SK-N-SH (cell line): ENCODE data around the gene SALL3. TPM values are rescaled to one million over a fixed set of nuclear protein-coding genes. Genes with fewer than 3 reads are reported as not detected.

Experiments
- CTCF ChIA-PET: fragments of 300-600, 350-600 bp; formaldehyde crosslinking; extraction: SDS; loops from one replicate; lab custom pipeline; 2021; lab: Yijun Ruan, JAX
- POLR2A ChIA-PET: fragments of 350-600 bp; sonication (Branson Sonifier 250); formaldehyde crosslinking; extraction: SDS; loops from one replicate; lab custom pipeline; 2020; ENCODE audit warnings: antibody characterized with exemption, inconsistent platforms; lab: Yijun Ruan, JAX
- DNase-seq: peaks from one replicate; pipeline ENCODE4 v3.0.0; 2012
- H2AFZ ChIP-seq: fragments of 200-600 bp; sonication (generic); 2 replicates; pipeline ENCODE4 v1.8.1; 2016; ENCODE audit warnings: antibody characterized with exemption, mild to moderate bottlenecking, low read depth
- H3F3A ChIP-seq: fragments of 200-600 bp; sonication (generic); replicated peaks from 2 replicates; pipeline ENCODE3; 2016; ENCODE audit warnings: antibody characterized with exemption, mild to moderate bottlenecking; ENCODE audit not compliant: insufficient read depth
- H3K27ac ChIP-seq, 2 experiments: fragments of 200-500 bp in 1 of 2; fragments of 200-600 bp in 1 of 2; sonication (Bioruptor generic) in 1 of 2; sonication (generic), shearing (Covaris generic) in 1 of 2; 2 replicates each; pipeline versions ENCODE4 v1.5.1 to v1.6.1; 2014 to 2016; ENCODE audit warnings: low read depth in 2 of 2, inconsistent platforms in 1 of 2, low read length in 1 of 2, mild to moderate bottlenecking in 1 of 2, mixed read lengths in 1 of 2
- H3K27me3 ChIP-seq: fragments of 200-600 bp; sonication (generic), shearing (Covaris generic); 2 replicates; pipeline ENCODE4 v1.6.1; 2016; ENCODE audit warnings: mixed run types; ENCODE audit not compliant: insufficient read depth
- H3K36me3 ChIP-seq, 2 experiments: fragments of 200-500 bp in 1 of 2; fragments of 200-600 bp in 1 of 2; sonication (Bioruptor generic) in 1 of 2; sonication (generic) in 1 of 2; replicated peaks in 1 of 2; 2 replicates each; pipeline versions ENCODE3 to v1.5.1; 2014 to 2016; ENCODE audit warnings: low read length in 1 of 2, mild to moderate bottlenecking in 1 of 2; ENCODE audit not compliant: insufficient read depth in 2 of 2, control insufficient read depth in 1 of 2
- H3K4me1 ChIP-seq, 2 experiments: fragments of 200-500 bp in 1 of 2; fragments of 200-600 bp in 1 of 2; sonication (Bioruptor generic) in 1 of 2; sonication (generic), shearing (Covaris generic) in 1 of 2; 2 replicates each; pipeline versions ENCODE4 v1.5.1 to v1.6.1; 2014 to 2016; ENCODE audit warnings: low read depth in 1 of 2, low read length in 1 of 2, mixed run types in 1 of 2; ENCODE audit not compliant: insufficient read depth in 2 of 2, control insufficient read depth in 1 of 2
- H3K4me2 ChIP-seq: fragments of 200-600 bp; sonication (generic), shearing (Covaris generic); 2 replicates; pipeline ENCODE4 v1.6.1; 2017; ENCODE audit warnings: mixed run types
- H3K4me3 ChIP-seq, 2 experiments: fragments of 200-500 bp in 1 of 2; fragments of 200-600 bp in 1 of 2; sonication (Bioruptor generic) in 1 of 2; sonication (generic), shearing (Covaris generic) in 1 of 2; 2 replicates each; pipeline versions ENCODE4 v1.5.1 to v1.8.1; 2014 to 2016; ENCODE audit warnings: low read depth in 2 of 2, inconsistent platforms in 1 of 2, low read length in 1 of 2, mild to moderate bottlenecking in 1 of 2, mixed read lengths in 1 of 2, moderate library complexity in 1 of 2
- H3K79me2 ChIP-seq: fragments of 200-600 bp; sonication (generic); 2 replicates; pipeline ENCODE4 v1.8.1; 2017; ENCODE audit warnings: mild to moderate bottlenecking; ENCODE audit not compliant: insufficient read depth
- H3K9ac ChIP-seq: fragments of 200-600 bp; sonication (generic); 2 replicates; pipeline ENCODE4 v1.6.1; 2017; ENCODE audit warnings: mixed run types
- H3K9me2 ChIP-seq: fragments of 200-600 bp; sonication (generic); 2 replicates; pipeline ENCODE4 v1.6.1; 2017; ENCODE audit warnings: mixed run types
- H3K9me3 ChIP-seq: fragments of 200-600 bp; sonication (generic); 2 replicates; pipeline ENCODE4 v1.6.1; 2017; ENCODE audit warnings: mixed run types, mild to moderate bottlenecking, moderate library complexity
- H4K20me1 ChIP-seq: fragments of 200-600 bp; sonication (generic); 2 replicates; pipeline ENCODE4 v1.6.1; 2017; ENCODE audit warnings: mild to moderate bottlenecking, mixed run types; ENCODE audit not compliant: insufficient read depth
- MAX ChIP-seq: IDR thresholded peaks from 2 replicates; pipeline ENCODE4 v1.4.0; 2012; ENCODE audit warnings: low read depth
- NFIC ChIP-seq: IDR thresholded peaks from 2 replicates; pipeline ENCODE4 v1.4.0; 2012; ENCODE audit warnings: borderline replicate concordance
- RAD21 ChIP-seq: IDR thresholded peaks from 2 replicates; pipeline ENCODE4 v1.6.1; 2012; ENCODE audit warnings: mild to moderate bottlenecking, low read length
- RXRA ChIP-seq: IDR thresholded peaks from 2 replicates; pipeline ENCODE4 v1.4.0; 2012; ENCODE audit warnings: low read depth, mild to moderate bottlenecking, borderline replicate concordance
- SIN3A ChIP-seq: IDR thresholded peaks from 2 replicates; pipeline ENCODE4 v1.6.1; 2012; ENCODE audit warnings: low read depth, mild to moderate bottlenecking, low read length, moderate library complexity, borderline replicate concordance
- TEAD4 ChIP-seq: IDR thresholded peaks from 2 replicates; pipeline ENCODE4 v1.4.0; 2012; ENCODE audit warnings: mild to moderate bottlenecking, borderline replicate concordance; ENCODE audit not compliant: insufficient read depth
- WGBS: methylation state at CpG from one replicate; pipeline ENCODE4 v1.1.6; 2017; ENCODE audit warnings: low lambda C conversion rate; 5-methylcytosine and 5-hydroxymethylcytosine counted together
- polyA plus RNA-seq, 3 experiments: library from polyadenylated mRNA; depleted of rRNA; stranded (reverse); fragments of >200 nt; gene quantifications; 2 replicates each; pipeline ENCODE4 v1.2.3, GENCODE V29; 2012
- TF ChIP-seq, protein P1 (sequence below): IDR thresholded peaks from 2 replicates; pipeline ENCODE4 v1.6.1; 2012; ENCODE audit warnings: mild to moderate bottlenecking, low read depth, low read length, moderate library complexity

SALL3 gene
- polyA plus RNA-seq, 1 of the 3 experiments (the other 2 are of a cell fraction), result not detected

DNA sequence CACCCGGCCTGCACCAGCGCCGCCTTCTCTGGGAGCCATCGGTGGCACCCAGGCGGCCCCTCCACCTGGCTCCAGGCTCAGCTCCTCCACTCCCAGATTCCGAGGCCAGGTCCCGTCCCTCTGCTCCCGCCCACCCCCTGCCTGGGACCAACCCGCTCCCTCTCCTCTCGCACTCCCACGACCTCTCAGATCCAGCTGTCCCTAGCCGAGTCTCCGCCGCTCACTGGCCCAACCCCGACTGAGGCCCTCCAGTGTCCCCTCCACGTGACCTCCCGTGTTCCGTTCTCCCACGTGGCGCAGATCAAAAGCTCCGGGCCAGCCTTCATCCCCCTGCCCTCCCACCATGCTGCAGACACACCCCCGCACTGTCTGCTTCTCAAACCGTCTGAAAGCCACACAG, 14.4 kb upstream of the SALL3 start:
- Histone ChIP-seq H3K9ac (no peak overlapping the region), H4K20me1 (no peaks in the 10 kb centered on the region), H3K4me3 (no peak overlapping the region), H3K27me3 (peaks cover 33% of the 10 kb centered on the region; the same call in 1 of the 2 replicates), H3F3A (no peaks in the 10 kb centered on the region), H3K27ac (no peak overlapping the region), H3K9me2 (no peaks in the 10 kb centered on the region), H3K36me3 (no peaks in the 10 kb centered on the region), H3K9me3 (no peaks in the 10 kb centered on the region), H3K79me2 (no peaks in the 10 kb centered on the region), H2AFZ (no peak overlapping the region), H3K4me2 (no peak overlapping the region), H3K4me1 (no peaks in the 10 kb centered on the region)
- WGBS, result 15% methylated on average over 16 of the region's 23 CpGs
- POLR2A ChIA-PET, result no interaction called here
- no peak for DNase-seq
- TF ChIP-seq, protein P1, sequence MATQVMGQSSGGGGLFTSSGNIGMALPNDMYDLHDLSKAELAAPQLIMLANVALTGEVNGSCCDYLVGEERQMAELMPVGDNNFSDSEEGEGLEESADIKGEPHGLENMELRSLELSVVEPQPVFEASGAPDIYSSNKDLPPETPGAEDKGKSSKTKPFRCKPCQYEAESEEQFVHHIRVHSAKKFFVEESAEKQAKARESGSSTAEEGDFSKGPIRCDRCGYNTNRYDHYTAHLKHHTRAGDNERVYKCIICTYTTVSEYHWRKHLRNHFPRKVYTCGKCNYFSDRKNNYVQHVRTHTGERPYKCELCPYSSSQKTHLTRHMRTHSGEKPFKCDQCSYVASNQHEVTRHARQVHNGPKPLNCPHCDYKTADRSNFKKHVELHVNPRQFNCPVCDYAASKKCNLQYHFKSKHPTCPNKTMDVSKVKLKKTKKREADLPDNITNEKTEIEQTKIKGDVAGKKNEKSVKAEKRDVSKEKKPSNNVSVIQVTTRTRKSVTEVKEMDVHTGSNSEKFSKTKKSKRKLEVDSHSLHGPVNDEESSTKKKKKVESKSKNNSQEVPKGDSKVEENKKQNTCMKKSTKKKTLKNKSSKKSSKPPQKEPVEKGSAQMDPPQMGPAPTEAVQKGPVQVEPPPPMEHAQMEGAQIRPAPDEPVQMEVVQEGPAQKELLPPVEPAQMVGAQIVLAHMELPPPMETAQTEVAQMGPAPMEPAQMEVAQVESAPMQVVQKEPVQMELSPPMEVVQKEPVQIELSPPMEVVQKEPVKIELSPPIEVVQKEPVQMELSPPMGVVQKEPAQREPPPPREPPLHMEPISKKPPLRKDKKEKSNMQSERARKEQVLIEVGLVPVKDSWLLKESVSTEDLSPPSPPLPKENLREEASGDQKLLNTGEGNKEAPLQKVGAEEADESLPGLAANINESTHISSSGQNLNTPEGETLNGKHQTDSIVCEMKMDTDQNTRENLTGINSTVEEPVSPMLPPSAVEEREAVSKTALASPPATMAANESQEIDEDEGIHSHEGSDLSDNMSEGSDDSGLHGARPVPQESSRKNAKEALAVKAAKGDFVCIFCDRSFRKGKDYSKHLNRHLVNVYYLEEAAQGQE, result no peak
- CTCF ChIA-PET, result no interaction called here

- Histone ChIP-seq H3K4me2 (no peak overlapping the region), H3F3A (no peaks in the 10 kb centered on the region), H3K9ac (no peak overlapping the region), H3K9me3 (no peaks in the 10 kb centered on the region), H3K36me3 (no peaks in the 10 kb centered on the region), H2AFZ (no peak overlapping the region), H3K4me3 (no peak overlapping the region), H3K79me2 (no peaks in the 10 kb centered on the region), H4K20me1 (no peaks in the 10 kb centered on the region), H3K27ac (no peak overlapping the region), H3K27me3 (peaks cover 40% of the 10 kb centered on the region)
- 2% methylated on average over 18 of the region's 18 CpGs for WGBS
- POLR2A ChIA-PET, result no interaction called here
- TF ChIP-seq RXRA (no peak), SIN3A (no peak), MAX (no peak), RAD21 (no peak), TEAD4 (no peak), NFIC (no peak)
- TF ChIP-seq, protein P1, result no peak
- TF ChIP-seq, all 33 proteins: peak for 0
- Histone ChIP-seq H3K9me2 (no peaks in the 10 kb centered on the region), H3K4me1 (no peaks in the 10 kb centered on the region)
- DNase-seq, result no peak
- CTCF ChIA-PET, result no interaction called here
Observed at GRCh38 chr18:78965917-78966792, 13.5 kb upstream of the SALL3 start.
